DND-41 (cell line): ENCODE measurements around the gene MED12L.
A peak's percentile ranks its signal among the peaks of the same experiment; 100 is the strongest.

Source experiments
- ATAC-seq: fragments of 200-7000 bp; cut with Tn5 transposase; 3 replicates; pipeline ENCODE4 v1.9.1; 2021; ENCODE audit warnings: low read depth; ENCODE audit not compliant: insufficient read depth
- DNase-seq: peaks from one replicate; pipeline ENCODE4 v3.0.0-alpha.2; 2020
- H2AFZ ChIP-seq: 2 replicates; pipeline ENCODE4 v1.6.0; 2012; ENCODE audit warnings: low read depth, low read length
- H3K27ac ChIP-seq: 2 replicates; pipeline ENCODE4 v1.5.1; 2012; ENCODE audit warnings: low read length, inconsistent platforms
- H3K27me3 ChIP-seq: fragments of 200-600 bp; sonication (generic); 2 replicates; pipeline ENCODE4 v1.6.0; 2012; ENCODE audit warnings: low read length, mild to moderate bottlenecking, inconsistent platforms; ENCODE audit not compliant: insufficient read depth, poor library complexity
- H3K36me3 ChIP-seq: 2 replicates; pipeline ENCODE4 v1.5.1; 2012; ENCODE audit warnings: low read length, inconsistent platforms; ENCODE audit not compliant: insufficient read depth
- H3K4me1 ChIP-seq: 2 replicates; pipeline ENCODE4 v1.5.1; 2012; ENCODE audit warnings: mild to moderate bottlenecking, low read length; ENCODE audit not compliant: insufficient read depth
- H3K4me2 ChIP-seq: 2 replicates; pipeline ENCODE4 v1.6.0; 2012; ENCODE audit warnings: mild to moderate bottlenecking, moderate library complexity, low read length, inconsistent platforms; ENCODE audit not compliant: insufficient read depth
- H3K4me3 ChIP-seq, 2 experiments: fragments of 200-600 bp in 1 of 2; shearing (Covaris generic) in 1 of 2; 2 replicates each; pipeline ENCODE4 v1.5.1; 2012 to 2016; ENCODE audit warnings: inconsistent platforms in 2 of 2, low read length in 2 of 2, mild to moderate bottlenecking in 2 of 2, low read depth in 1 of 2, moderate library complexity in 1 of 2
- H3K79me2 ChIP-seq: 2 replicates; pipeline ENCODE4 v1.6.0; 2012; ENCODE audit warnings: low read length, inconsistent platforms; ENCODE audit not compliant: insufficient read depth
- H3K9ac ChIP-seq: 2 replicates; pipeline ENCODE4 v1.6.0; 2012; ENCODE audit warnings: low read depth, mild to moderate bottlenecking, inconsistent platforms, low read length, moderate library complexity
- H3K9me3 ChIP-seq: 2 replicates; pipeline ENCODE4 v1.5.1; 2012; ENCODE audit warnings: low read length, moderate library complexity, mild to moderate bottlenecking, inconsistent platforms; ENCODE audit not compliant: insufficient read depth, severe bottlenecking
- H4K20me1 ChIP-seq: 2 replicates; pipeline ENCODE4 v1.6.0; 2012; ENCODE audit warnings: low read length; ENCODE audit not compliant: insufficient read depth
- EZH2 ChIP-seq: IDR thresholded peaks from 3 replicates; pipeline ENCODE4 v1.6.1; 2012; ENCODE audit warnings: borderline replicate concordance, low read depth, mild to moderate bottlenecking, moderate library complexity, low read length, inconsistent platforms; ENCODE audit not compliant: severe bottlenecking
- TF ChIP-seq, protein P1 (sequence below): IDR thresholded peaks from 2 replicates; pipeline ENCODE4 v1.5.1; 2012; ENCODE audit warnings: borderline replicate concordance, low read length, moderate library complexity, mild to moderate bottlenecking; ENCODE audit not compliant: poor library complexity, severe bottlenecking; ENCODE audit errors: extremely low read depth

Gene MED12L

DNA sequence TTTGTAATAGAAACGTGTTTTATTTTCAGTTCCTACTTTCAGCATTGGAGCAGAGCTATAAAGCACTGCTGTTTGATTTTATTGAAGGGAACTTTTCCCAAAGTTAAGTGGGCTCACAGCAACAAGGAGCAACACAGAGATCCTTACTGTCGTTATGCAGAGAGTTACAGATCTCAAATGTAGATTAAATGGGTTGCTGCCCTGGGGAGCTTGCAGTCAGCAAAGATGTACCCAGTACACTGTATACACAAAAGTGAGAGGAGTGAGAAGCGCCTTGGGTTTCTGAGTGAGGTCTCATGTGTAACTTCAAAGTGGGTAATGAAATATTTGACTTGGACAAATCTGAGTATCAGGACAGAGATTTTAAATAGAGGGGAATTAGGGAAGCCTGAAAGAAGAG is 47.7 kb downstream of the MED12L start:
- Histone ChIP-seq H3K27me3 (no peaks in the 10 kb centered on the region), H3K27ac (no peak overlapping the region), H3K79me2 (no peaks in the 10 kb centered on the region), H2AFZ (no peak overlapping the region), H3K4me1 (peaks cover 34% of the 10 kb centered on the region), H3K4me2 (no peak overlapping the region), H3K4me3 (no peak overlapping the region), H3K36me3 (peaks cover 7% of the 10 kb centered on the region; the same call in 1 of the 2 replicates), H3K9me3 (no peaks in the 10 kb centered on the region), H4K20me1 (no peaks in the 10 kb centered on the region), H3K9ac (no peak overlapping the region)
- DNase-seq (no peak), ATAC-seq (no peak)
- TF ChIP-seq, protein P1, sequence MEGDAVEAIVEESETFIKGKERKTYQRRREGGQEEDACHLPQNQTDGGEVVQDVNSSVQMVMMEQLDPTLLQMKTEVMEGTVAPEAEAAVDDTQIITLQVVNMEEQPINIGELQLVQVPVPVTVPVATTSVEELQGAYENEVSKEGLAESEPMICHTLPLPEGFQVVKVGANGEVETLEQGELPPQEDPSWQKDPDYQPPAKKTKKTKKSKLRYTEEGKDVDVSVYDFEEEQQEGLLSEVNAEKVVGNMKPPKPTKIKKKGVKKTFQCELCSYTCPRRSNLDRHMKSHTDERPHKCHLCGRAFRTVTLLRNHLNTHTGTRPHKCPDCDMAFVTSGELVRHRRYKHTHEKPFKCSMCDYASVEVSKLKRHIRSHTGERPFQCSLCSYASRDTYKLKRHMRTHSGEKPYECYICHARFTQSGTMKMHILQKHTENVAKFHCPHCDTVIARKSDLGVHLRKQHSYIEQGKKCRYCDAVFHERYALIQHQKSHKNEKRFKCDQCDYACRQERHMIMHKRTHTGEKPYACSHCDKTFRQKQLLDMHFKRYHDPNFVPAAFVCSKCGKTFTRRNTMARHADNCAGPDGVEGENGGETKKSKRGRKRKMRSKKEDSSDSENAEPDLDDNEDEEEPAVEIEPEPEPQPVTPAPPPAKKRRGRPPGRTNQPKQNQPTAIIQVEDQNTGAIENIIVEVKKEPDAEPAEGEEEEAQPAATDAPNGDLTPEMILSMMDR, result no peak
- no peak for TF ChIP-seq EZH2

DNA sequence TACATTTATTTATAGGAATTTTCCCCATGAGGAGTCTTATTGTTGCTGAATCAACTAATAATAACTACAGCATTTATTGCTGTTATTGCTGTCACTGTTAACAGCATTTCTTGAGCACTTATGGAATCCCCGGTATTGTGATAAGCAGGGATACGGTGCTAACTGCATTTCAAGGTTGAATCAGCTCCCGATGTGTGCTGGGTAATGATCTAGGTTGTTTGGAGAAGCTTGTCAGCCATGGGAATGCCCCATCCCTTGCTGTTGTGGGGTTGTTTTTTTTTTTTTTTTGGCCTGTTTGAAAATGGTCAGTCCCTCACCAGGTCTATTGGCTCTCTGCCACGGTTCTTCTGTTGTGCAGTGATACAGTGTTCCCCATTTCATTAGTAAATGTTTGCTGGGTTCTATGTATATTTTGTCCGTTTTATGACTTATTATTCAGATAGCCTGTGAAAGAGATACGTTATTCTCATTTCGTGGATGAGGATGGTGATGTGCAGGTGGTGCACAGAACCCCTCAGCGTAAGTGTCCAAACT is 48.5 kb downstream of the MED12L start:
- Histone ChIP-seq H3K36me3 (peaks cover 7% of the 10 kb centered on the region; the same call in 1 of the 2 replicates), H4K20me1 (no peaks in the 10 kb centered on the region), H3K9me3 (no peaks in the 10 kb centered on the region), H3K27ac (peak overlapping the region; percentile 26), H3K9ac (no peak overlapping the region), H3K4me3 (no peak overlapping the region), H3K4me2 (no peak overlapping the region), H3K27me3 (no peaks in the 10 kb centered on the region), H3K4me1 (peaks cover 34% of the 10 kb centered on the region), H2AFZ (no peak overlapping the region), H3K79me2 (no peaks in the 10 kb centered on the region)
- ATAC-seq (no peak), DNase-seq (no peak)
- no peak for TF ChIP-seq EZH2
- TF ChIP-seq, protein P1, result no peak

DNA sequence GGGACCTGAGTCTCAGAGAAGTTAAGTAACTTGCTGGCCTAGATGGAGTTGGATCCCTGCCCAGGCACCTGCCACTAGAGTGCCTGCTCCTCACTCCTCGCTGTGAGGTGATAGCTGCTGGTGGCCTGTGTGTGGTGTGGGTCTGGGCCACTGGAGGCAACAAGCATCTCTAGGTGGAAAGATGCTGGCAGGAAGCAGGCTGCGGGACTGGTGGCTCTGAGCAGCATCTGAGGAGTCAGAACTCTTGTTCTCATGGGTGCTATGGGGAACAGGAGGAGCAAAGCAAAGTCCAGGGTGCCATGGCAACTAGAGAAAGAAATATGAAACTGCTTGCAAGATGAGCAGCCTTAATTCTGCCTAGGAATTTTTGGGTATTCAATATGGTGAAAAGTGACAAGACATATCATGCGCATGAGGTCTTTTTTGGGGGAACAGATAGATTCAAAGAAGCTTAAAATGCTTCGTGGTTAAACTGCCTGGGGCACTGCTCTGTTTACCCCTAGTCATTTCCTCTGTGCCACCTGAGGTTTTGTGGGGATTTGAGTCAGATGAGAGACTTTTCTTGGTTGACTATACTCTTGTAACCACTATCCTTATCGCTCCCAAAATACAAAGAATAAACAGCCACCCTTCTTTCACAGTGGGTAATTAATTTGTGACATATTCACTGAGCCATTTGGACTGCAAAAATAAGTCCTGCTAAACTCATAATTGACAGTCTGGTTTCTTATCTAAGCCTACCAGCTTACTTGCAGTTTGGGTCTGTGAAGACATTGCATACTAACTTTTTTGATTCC is 50.3 kb downstream of the MED12L start:
- Histone ChIP-seq H3K9me3 (no peaks in the 10 kb centered on the region), H3K9ac (peak overlapping the region; percentile 43), H3K27ac (peak overlapping the region; percentile 90), H3K36me3 (no peaks in the 10 kb centered on the region), H2AFZ (peak overlapping the region; percentile 40), H3K4me3 (peak overlapping the region in 1 of 2 experiments; percentile 50; a peak in 2 of 4 replicates), H3K27me3 (no peaks in the 10 kb centered on the region), H3K79me2 (no peaks in the 10 kb centered on the region), H3K4me1 (peaks cover 34% of the 10 kb centered on the region), H3K4me2 (peak overlapping the region; percentile 76), H4K20me1 (no peaks in the 10 kb centered on the region)
- peak; percentile 83 for DNase-seq
- TF ChIP-seq, protein P1, result peak; percentile 52
- no peak for TF ChIP-seq EZH2
- peak; percentile 90 for ATAC-seq
